ENCODE results near the gene PLCD3. TPM values are rescaled to one million over a fixed set of nuclear protein-coding genes. Genes with fewer than 3 reads are reported as not detected.

PLCD3 gene
- total RNA-seq, 1 donor from 2014 or later: 281 TPM

DNA sequence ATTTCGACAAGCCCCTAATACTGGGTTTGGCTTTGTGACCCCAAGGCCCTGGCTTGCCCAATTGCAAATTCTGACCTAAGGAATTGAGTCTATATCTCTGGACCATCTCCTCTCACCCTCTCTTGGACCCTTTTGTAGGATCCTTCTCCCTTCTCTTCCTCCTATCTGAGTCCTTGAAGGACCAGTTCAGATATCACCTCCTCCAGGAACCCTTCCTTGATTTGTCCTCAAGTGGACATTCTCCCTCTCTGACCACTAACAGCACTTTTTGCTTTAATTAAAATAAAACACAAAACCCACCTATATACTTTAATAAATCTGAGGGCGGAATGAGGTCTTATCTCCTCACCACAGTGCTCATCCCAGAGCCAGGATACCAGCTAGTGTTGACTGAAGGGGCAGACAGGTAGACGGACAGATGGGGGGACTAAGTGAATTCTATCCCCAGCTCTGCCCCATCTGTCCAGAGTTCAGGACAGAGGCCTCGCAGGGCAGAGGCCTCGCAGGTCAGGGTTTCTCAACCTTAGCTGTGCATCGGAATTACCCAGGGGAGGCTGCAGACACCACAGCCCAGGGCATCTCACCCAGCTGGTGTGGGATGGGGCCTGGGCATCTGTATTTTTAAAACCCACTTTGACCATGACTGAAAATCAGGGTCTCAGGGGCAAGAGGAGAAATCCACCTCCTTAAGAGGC lies 9.1 kb downstream of the PLCD3 start:
- intact Hi-C loops (cut with micrococcal nuclease): no loop called here
- ATAC-seq (no peak), DNase-seq (no peak)

- intact Hi-C loops (cut with micrococcal nuclease): no loop called here
These were observed 11.3 kb downstream of the PLCD3 start for GRCh38 chr17:45121055-45121454.

DNA sequence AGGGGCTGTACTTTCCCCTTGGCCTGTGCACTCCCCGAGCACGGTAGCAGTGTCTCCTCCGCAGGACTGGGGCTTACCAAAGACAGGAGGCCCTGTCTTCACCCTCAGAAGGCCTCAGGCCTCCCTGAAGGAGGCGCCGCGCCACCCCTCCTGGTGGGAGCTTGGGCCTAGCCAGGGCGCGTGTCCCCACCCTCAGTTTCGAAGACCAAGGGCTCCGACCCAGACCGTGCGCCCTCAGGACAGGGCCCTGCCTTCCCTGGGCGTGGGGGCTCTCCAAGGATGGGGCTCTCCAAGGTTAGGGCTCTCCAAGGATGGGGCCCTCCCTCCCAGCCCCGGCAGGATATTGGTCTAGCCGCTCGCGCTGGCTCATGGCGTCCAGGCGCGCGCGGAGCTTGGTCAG lies 11.8 kb downstream of the PLCD3 start:
- ATAC-seq: no peak
- DNase-seq: no peak
- intact Hi-C loops (cut with micrococcal nuclease): no loop called here

More at GRCh38 chr17:45121055-45121454, 11.3 kb downstream of the PLCD3 start:
- ATAC-seq: no peak
- no peak for DNase-seq

- DNase-seq: no peak
- intact Hi-C loops (cut with micrococcal nuclease): no loop called here
- ATAC-seq: no peak
These were observed 12.4 kb downstream of the PLCD3 start for GRCh38 chr17:45119964-45120363.

DNA sequence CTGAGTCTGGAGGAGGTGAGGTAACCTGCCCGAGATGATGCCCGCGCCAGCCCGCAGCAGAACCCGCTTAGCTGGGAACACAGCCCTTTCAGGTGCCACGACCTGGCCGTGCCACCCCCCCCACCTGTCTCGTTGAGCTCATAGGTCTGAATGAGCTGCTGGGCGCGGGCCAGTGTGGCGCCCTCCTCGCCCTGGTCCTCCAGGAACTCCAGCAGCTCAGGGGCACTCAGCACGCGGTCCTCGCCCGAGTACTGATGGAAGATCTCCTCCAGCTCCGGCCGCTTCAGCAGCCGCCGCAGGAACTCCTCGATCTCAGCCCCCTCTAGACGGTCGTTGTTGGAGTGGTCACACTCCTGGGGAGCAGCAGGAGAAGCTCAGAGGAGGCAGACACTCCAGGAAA lies 13.6 kb downstream of the PLCD3 start:
- no peak for DNase-seq
- intact Hi-C loops (cut with micrococcal nuclease): no loop called here

GRCh38 chr17:45117848-45118646 lies 14.3 kb downstream of the PLCD3 start:
- DNase-seq (no peak), ATAC-seq (no peak)
- intact Hi-C loops (cut with micrococcal nuclease): no loop called here

More for the DNA sequence above, 13.6 kb downstream of the PLCD3 start:
- ATAC-seq: no peak

DNA sequence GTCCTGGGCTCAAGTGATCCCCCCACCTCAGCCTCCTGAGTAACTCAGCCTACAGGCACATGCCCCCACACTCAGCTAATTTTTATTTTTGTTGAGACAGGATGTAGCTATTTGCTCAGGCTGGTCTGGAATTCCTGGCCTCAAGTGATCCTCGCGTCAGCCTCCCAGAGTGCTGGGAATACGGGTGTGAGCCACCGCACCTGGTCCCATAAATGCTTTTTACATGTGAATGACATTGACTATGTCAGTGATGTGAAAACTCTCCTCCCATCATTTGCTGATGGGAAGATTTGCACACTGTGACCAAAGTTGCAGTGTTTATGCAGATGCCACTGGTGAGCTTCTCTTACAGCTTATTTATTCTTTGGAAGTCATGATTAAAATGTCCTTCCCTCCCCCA lies 15.0 kb downstream of the PLCD3 start:
- intact Hi-C loops (cut with micrococcal nuclease): no loop called here
- ATAC-seq: no peak
- no peak for DNase-seq

GRCh38 chr17:45116434-45117016 lies 15.8 kb downstream of the PLCD3 start:
- intact Hi-C loops (cut with micrococcal nuclease): no loop called here
- DNase-seq (no peak), ATAC-seq (no peak)

DNA sequence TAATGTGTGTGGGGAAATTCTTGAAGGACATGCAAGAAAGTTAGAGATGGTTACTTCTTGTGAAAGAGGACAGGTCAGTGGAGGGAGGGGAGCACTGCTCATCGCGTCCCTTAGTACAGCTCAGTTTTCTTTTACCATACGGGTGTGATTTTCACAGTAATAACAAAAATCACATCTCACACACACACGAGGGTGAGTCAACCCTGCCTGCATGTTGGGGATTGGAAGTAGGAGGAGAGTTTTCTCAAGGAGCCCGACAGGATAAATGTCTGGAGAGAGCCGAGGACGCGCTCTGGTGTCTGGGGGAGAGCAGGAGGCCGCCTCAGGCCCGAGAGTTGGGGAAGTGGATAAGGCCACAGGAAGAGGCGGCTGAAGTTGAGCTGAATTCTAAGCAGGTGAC lies 16.4 kb downstream of the PLCD3 start:
- intact Hi-C loops (cut with micrococcal nuclease): no loop called here
- ATAC-seq (no peak), DNase-seq (no peak)

DNA sequence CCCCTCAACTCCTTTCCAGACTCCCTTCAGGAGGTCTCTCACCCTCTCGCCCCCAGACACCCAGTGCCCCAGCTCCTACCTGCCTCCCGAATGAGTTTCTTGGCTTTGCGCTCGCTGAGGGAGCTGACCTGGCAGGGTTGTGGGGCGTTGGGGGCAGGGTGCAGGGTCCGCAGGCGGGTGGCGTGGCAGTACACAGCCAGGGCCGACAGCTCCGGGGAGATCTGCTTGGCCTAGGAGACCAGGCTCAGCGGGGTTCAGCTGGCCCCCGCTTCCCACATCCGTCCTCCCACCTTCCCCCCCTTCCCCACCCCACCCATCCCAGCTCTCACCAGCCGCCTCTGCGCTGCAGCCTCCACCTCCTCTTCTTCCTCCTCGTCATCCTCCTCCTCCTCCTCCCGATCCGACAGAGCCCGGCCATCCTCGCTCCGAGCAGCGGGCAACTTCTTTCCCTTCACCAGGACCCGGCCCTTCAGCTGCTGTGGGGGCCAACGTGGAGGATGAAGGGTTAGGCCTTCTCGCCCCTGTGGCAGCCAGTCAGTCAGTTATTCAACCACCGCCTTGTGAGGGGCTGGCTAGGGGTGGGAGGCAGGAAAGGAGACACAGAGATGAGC lies 17.2 kb downstream of the PLCD3 start:
- intact Hi-C loops (cut with micrococcal nuclease): no loop called here
- no peak for ATAC-seq

DNA sequence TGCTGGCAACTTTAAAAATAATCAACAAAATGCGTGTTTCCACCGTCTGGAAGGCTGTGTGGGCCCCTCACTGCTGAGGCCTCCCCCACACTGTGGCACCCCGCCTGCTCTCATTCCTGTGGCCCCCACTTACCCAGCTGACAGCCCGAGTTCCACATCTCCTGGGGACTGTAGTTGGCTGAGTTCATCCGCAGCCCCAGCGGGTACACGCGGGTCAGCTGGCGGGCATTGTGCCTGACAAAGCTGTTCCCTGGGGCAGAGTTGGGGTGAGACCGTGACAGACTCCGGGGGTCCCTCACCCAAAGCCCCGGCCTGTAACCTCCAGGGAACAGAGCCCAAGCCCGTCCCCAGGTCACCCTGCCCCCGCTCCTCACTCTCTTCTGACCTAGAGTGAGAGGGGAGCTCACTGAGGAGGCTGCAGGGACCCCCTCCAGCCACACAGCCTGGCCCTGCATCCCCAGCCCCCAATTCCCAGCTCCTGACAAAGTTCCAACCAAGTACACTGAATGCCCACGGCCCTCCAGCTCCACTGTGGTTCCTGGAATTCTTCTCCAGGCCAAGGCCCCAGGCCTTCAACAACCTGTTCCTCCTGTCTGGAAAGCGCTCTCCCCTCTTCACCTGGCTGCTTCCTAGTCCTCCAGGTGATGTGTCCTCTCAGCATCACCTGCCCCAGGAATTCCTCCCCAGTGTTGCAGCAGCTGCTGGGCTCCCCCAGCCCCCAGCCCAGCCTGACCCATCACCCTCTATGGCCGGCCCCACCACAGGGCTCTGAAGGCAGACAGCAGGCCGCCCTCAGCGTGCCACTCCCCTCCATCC lies 18.0 kb downstream of the PLCD3 start:
- ATAC-seq (no peak), DNase-seq (no peak)
- intact Hi-C loops (cut with micrococcal nuclease): no loop called here

More for the DNA sequence above, 17.2 kb downstream of the PLCD3 start:
- no peak for DNase-seq

- ATAC-seq (no peak), DNase-seq (no peak)
- intact Hi-C loops (cut with micrococcal nuclease): no loop called here
These were observed 18.9 kb downstream of the PLCD3 start for GRCh38 chr17:45113424-45113754.

DNA sequence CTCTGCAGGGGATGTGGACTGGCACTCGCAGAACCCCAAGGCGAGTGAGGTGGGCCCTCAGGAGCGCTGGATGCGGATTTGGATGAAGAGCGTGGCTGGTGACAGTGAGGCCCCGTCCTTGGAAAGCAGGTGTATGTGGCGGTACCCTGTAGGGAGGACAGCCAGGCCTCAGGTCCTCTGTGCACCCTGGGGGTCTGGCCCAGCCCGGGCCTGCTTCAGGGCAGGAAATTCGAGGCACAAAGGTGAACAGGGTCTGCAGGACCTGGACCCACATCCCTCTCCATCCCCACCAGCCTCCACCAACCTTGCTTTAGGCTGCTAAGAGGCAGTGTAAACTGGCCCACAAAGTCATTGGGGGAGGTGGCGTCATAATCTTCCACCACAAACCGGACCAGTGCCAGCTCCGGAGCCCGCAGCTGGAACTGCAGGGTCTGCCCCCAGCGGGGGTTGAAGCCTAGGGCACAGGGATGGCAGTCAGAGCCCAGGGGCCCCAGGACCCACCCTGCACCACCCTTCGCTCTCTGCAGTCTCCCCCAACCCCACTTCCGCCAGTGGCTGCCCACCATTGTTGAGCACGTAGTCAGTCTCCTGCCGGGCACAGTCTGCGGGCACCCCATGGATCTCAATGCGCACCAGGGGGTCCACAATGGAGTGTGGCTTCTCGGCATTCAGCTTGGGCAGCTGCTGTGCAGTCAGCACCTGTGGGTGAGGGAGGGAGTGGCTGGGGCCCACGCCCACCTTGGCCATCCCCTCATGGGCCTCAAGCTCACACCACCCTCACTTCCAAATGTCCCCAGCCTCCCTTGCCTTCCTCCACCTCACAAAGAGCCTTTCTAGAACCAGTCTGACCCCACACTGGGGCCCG lies 19.5 kb downstream of the PLCD3 start:
- no peak for ATAC-seq
- intact Hi-C loops (cut with micrococcal nuclease): no loop called here
- no peak for DNase-seq

DNA sequence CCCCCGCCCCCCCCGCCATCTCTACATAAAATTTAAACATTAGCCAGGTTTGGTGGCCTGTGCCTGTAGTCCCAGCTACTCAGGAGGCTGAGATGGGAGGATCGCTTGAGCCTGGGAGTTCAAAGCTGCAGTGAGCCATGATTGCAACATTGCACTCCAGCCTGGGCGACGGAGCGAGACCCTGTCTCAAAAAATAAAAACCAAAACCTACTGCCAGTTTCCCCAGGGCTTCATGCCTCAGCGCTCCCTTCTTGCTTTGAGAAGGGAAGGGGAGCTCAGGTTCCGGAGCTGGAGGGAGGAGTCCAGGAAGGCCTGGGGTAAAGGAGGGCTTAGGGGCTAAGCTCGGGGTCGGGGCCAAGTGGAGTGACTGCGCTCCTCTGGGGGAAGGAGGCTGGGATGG lies 20.5 kb downstream of the PLCD3 start:
- ATAC-seq (no peak), DNase-seq (no peak)
- intact Hi-C loops (cut with micrococcal nuclease): no loop called here

GRCh38 chr17:45110676-45111611 lies 21.4 kb downstream of the PLCD3 start:
- intact Hi-C loops (cut with micrococcal nuclease): no loop called here
- DNase-seq: peak; percentile 73
- peak; percentile 85 for ATAC-seq

- DNase-seq: peak; percentile 66
- intact Hi-C loops (cut with micrococcal nuclease): no loop called here
- ATAC-seq: peak; percentile 2
These were observed 23.5 kb downstream of the PLCD3 start for GRCh38 chr17:45108595-45109521.

All from left ventricle myocardium superior (tissue), 1 donor.